Cerebellar nuclear complex (tissue), 1 donor: ENCODE measurements around the gene ABCF2.

Experiments
- DNase-seq, 2 experiments: peaks; one replicate each; lab custom pipeline; 2025; lab: John Stamatoyannopoulos, UW

Gene ABCF2

DNA sequence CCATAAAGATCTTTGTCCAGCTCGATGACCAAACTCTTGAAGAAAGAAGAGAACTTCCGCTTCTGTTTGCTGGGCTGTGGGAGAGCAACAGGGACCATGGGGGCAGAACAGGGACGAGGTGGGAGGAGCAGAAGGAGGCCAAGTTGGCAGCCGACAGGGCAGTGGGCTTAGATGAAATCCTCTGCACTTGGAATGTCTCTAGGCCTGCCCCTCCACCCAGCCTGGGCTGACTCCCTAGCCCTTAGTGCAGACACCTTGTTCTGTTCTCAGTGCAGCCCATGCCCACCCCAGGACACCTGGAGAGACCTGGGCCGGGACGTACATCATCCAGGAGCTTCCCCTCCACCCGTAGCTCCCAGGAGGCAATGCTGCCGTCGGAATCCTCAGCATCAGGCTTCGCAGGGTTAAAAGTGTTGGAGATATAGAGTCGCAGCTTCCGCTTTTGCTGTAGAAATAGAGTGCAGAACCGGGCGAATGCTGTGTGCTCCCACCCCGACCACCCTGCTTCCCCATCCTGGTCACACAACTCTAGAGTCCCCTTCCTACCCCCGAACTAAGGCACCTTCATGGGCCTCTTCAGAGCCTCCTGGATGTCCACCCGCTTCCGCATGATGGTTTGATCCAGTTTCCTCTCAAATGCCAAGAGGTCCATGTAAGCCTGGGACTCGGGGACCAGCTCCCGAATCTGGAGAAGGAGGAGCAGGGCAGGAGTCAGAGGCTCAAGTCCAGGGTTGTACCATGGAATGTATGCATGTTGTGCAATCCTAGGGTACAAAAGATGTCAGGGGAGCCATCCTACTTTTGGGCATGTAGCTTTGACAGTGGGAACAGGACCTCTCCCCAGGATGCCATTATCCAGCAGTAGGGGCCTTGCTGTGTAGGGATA lies 15.4 kb upstream of the ABCF2 start:
- no peak for DNase-seq

DNA sequence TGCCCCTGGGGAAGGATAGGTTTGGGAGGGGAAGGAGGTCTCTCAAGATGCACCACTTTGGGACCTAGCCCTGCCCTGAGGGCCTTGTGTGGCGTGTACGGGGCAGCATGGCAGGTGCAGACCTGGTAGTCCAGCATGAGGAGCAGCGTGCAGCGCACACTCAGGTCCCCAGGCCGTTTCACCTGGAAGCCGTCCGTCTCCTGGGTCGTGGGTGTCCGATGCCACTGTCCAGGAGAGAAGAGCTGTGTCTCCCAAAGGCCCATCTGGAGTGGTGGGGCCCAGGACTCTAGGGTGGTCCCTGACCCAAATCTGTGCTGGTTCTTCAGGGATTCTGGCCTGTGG lies 14.7 kb upstream of the ABCF2 start:
- no peak for DNase-seq

DNA sequence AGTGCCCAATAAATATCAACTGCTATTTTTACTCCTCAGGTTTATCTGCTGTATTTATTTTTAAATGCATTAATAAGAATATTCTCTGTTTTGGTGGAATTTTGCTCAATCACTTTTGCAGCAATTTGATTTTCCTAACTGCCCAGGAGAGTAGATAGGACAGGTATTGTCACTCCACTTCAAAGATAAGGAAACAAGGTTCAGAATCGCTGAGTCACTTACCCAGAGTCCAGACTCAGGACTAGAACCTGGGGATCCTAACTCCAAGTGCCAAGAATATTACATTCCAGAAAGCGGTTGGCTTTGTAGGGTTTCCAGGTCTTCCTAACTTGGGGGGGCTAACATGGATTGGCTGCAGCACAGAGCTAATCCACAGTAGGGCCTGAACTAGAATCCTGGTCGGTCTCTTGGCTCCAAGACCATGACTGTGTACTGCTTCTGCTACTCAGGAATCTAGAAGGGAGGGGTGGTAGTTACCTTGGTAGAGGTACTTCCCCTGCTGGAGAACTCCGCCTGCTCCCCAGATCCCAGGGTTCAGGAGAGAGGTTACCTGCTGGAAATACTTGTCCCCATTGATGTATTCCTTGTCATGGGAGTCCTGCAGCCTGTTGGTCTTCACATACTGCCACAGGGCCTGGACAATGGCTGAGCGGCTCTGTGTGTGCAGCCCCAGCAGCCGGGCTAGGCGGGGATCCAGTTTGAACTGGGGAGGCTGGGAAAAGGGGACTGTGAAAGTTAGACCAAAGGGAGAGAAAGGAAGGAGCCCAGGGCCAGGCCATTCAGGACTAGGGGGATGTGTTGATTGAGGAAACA lies 14.1 kb upstream of the ABCF2 start:
- DNase-seq: no peak

DNA sequence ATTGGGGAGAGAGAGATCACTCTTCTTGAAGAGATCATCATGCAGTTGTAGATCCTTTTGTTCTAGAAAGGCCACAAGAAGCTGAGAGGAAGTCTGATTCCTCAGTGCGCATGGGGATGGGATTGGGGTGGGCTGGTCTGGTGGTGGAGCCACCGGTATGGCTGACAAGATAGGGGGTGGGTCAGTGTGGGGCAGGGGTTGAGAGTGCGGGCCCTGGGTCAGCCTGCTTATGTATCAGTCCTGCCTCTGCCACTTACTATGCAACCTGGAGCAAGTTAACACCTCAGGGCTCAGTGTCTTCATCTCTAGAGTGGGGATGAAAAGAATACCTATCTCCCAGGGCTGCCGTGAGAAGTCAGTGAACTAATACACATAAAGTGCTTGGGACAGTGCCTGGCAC lies 13.5 kb upstream of the ABCF2 start:
- DNase-seq: no peak

DNA sequence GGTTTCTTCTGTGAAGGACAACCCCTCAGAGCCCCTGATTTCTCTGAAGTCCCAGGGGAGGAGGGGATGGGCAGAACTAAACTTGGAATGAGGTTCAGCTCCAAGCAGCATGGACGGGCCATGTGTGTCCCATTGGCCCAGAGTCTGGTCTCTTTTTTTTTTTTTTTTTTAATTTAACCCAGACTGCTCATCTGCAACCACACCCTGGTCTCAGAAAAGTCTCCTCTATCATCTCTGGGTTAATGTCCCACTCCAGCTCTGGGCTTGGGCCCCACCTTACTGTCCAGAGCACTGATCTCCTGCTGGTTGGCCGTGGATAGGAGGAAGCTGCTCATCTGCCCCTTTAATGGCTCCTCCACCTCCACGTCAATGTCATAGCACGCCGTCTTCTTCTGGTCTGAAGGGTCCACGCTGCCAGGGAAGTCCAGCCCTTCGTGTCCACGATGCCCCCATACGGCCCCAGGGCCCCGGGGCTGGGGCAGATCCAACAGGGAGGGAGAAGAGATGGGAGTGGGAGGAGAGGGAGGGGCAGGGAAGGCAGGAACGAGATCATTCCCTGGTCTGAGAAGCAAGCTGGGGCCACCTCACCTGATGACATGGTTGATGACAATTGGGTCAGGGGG lies 12.9 kb upstream of the ABCF2 start:
- no peak for DNase-seq

DNA sequence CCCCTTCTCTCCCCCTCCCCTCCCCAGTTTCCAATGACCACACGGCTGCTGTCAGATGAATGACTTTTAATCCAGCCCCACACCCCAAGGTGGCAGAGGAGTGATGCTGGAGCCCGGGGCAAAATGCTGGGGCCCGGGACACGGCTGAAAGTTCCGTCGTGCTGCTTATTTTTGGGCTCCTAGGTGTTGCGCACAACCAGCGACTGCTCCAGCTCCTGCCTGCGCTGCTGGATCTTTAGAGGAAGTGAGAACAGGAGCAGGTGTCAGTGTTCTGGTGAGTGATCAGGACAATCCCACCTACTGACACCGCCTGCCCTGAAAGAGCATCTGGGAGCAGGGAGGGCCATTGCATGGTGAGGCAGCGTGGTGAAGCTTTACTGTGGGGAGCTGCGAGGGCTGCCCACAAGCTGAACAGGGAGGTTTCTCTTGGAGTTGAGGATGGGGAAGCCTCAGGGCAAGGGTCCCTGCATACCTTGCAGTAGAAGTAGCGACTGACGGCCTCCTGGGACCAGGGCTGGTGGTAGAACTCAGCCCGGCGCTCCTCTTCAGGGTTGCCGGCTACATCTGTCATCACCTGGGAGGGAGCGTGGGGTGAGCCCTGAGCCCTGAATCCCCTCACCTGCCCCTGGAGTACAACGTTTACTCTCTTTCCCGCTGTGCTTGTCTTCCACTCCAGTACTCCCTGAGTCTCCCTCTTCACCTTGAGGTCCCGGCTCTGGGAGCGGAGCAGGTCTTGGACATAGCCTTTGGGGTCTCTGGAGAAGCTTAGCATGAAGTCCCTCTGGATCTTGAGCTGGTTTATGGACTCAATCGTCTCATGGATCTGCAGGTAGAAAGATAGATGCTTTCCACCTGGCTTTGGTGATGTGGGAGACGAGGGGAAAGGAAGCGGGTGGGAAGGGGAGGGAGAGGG lies 12.2 kb upstream of the ABCF2 start:
- DNase-seq: no peak

DNA sequence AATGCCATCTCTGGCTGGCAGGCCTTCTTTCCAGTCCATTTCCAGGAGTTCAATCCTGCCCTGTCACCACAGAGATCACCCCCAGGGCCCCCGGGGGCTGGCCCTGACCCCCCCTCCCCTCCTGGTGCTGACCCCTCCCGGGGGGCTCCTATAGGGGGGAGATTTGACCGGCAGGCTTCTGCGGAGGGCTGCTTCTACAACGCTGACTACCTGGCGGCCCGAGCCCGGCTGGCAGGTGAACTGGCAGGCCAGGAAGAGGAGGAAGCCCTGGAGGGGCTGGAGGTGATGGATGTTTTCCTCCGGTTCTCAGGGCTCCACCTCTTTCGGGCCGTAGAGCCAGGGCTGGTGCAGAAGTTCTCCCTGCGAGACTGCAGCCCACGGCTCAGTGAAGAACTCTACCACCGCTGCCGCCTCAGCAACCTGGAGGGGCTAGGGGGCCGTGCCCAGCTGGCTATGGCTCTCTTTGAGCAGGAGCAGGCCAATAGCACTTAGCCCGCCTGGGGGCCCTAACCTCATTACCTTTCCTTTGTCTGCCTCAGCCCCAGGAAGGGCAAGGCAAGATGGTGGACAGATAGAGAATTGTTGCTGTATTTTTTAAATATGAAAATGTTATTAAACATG lies 11.3 kb upstream of the ABCF2 start:
- DNase-seq: no peak

DNA sequence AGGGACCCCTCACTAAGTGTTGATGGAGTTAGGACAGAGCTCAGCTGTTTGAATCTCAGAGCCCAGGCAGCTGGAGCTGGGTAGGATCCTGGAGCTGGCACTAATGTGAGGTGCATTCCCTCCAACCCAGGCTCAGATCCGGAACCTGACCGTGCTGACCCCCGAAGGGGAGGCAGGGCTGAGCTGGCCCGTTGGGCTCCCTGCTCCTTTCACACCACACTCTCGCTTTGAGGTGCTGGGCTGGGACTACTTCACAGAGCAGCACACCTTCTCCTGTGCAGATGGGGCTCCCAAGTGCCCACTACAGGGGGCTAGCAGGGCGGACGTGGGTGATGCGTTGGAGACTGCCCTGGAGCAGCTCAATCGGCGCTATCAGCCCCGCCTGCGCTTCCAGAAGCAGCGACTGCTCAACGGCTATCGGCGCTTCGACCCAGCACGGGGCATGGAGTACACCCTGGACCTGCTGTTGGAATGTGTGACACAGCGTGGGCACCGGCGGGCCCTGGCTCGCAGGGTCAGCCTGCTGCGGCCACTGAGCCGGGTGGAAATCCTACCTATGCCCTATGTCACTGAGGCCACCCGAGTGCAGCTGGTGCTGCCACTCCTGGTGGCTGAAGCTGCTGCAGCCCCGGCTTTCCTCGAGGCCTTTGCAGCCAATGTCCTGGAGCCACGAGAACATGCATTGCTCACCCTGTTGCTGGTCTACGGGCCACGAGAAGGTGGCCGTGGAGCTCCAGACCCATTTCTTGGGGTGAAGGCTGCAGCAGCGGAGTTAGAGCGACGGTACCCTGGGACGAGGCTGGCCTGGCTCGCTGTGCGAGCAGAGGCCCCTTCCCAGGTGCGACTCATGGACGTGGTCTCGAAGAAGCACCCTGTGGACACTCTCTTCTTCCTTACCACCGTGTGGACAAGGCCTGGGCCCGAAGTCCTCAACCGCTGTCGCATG lies 10.5 kb upstream of the ABCF2 start:
- no peak for DNase-seq

DNA sequence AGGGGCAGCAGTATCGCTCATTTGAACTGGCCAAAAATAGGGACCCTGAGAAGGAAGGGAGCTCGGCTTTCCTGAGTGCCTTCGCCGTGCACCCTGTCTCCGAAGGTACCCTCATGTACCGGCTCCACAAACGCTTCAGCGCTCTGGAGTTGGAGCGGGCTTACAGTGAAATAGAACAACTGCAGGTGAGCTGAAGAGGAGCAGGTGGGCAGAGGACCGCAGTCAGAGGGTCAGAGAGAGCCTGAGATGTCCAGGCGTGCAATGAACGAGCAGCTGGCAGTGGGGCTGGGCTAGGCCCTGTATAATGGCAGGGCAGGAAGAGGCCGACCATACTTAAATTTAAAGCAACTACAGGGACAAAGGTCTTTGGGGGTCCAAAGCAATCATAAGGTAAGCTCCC lies 9.4 kb upstream of the ABCF2 start:
- no peak for DNase-seq

DNA sequence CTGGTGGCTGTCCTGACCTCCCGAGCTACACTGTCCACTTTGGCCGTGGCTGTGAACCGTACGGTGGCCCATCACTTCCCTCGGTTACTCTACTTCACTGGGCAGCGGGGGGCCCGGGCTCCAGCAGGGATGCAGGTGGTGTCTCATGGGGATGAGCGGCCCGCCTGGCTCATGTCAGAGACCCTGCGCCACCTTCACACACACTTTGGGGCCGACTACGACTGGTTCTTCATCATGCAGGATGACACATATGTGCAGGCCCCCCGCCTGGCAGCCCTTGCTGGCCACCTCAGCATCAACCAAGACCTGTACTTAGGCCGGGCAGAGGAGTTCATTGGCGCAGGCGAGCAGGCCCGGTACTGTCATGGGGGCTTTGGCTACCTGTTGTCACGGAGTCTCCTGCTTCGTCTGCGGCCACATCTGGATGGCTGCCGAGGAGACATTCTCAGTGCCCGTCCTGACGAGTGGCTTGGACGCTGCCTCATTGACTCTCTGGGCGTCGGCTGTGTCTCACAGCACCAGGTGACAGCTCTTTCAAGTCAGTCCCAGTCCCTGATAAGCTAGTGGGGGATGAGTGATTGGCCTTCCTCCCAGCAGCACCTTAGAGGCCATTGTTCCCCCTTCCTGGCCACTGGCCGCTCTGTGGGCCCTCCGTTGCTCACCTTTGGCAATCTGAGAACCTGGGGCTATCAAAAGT lies 8.2 kb upstream of the ABCF2 start:
- no peak for DNase-seq

DNA sequence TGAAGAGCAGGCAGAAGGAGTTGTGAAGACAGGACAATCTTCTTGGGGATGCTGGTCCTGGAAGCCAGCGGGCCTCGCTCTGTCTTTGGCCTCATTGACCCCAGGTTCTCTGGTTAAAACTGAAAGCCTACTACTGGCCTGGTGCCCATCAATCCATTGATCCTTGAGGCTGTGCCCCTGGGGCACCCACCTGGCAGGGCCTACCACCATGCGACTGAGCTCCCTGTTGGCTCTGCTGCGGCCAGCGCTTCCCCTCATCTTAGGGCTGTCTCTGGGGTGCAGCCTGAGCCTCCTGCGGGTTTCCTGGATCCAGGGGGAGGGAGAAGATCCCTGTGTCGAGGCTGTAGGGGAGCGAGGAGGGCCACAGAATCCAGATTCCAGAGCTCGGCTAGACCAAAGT lies 6.8 kb upstream of the ABCF2 start:
- no peak for DNase-seq

DNA sequence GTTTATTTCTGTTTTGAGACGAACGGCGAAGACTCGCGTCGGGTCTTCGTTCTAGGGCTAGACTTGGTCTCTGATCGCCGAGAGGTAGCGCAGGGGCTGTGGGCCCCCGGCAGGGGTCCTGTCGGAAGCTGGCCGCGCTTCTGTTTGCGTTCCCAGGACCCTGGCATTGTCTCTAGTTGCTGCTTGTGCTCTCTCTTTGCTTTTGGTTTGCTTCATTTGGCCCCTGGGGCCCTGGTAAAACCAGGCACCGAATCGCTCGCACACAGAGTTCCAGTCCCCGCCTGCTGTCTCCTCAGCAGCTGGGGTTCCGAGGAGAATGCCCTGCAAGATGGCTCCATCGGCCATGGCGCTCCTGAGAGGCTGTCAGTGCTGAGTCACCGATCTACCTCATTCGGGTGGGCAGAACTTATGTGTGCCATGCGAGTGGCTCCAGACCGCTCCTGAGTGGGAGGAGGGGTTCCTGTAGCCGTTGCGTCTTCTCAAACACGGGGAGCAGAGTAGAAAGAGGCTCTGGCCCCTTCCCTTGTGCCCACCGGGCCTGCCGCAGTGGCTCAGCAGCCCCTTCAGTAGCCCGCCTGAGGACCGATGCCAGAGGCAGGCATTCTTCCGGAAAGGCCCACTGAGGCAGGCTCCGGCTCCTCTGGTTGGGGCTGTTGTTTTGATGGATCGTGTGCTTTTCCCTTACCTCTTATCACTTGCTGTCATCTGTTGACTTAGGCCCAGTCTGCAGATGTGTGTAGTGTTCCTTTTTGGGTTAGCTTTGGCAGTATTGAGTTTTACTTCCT lies 6.1 kb upstream of the ABCF2 start:
- no peak for DNase-seq

DNA sequence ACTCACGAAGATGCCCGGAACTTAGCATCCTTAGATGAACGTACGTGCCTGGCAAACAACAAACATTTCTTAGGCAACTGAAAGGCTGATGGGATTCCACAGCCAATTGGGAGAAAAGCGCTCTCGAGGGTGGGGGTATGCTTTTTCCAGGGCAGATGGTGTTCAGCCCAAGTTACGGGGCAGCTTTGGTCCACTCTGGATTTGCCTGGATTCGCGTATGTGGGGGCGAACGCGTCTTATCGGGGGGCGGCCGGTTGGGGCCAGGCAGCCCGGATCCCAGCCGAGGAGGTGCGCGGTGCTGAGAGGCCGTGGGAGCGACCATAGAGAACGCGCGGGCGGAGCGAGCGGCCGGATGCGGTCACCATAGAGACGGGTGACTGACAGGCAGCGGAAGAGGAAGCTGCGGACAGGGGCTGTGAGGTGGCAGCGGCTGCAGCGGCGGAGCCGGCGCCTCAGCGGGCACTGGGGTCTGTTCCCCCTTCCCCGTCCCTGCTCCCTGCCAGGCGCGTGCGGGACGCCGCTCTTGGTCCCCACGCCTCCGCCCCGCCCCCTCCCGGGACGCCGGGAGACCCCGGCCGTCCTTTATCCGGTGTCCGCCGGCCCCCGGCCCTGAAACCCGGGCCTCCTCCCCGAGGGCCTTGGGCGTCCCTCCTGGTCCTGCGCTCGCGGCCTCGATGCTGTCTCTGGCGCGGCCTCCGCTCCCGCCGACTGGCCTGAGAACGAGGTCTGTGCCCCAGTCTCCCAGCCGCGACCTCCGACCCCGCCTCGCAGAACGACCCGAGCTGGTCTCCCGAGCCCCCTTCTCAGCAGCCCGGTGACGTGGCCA lies 5.3 kb upstream of the ABCF2 start, which contains the start of gene CHPF2:
Gene CHPF2 (plus strand): TSS at position 393 of the 826 bp plus-strand sequence. CDS start 1,529 bp downstream, outside the sequence.
- peak; percentile 13 to 68 for DNase-seq

DNA sequence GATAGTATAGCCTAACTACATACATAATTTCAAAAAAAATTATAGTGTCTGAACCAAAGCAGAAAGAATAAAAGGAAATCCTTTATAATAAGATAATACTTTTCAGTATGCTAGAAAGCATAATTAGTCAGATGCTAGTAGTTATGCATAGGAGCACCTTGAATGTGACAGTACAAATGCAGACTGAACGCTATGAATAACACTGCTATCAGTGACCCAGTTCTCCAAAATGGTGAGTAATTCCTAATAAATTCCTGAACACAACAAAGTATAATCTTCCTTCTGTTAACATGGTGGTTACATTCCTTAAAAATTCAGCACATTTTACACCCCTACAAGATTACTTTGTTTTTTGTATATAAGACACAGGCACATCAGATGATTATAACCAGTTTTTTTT lies 4.1 kb upstream of the ABCF2 start:
- no peak for DNase-seq

DNA sequence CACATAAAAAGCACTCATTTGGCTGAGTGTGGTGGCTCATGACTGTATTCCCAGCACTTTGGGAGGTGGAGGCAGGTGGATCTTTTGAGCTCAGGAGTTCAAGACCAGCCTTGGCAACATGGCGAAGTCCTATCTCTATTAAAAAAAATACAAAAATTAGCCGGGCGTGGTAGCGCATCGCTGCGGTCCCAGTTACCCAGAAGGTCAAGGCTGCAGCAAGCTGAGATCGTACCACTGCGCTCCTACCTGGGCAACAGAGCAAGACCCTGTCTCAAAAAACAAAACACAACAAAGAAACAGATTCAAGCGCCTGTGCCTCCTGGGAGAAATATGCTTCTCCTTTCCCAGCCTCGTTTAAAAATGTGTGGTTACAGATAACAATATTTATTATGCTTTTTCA lies 2.2 kb upstream of the ABCF2 start:
- no peak for DNase-seq

DNA sequence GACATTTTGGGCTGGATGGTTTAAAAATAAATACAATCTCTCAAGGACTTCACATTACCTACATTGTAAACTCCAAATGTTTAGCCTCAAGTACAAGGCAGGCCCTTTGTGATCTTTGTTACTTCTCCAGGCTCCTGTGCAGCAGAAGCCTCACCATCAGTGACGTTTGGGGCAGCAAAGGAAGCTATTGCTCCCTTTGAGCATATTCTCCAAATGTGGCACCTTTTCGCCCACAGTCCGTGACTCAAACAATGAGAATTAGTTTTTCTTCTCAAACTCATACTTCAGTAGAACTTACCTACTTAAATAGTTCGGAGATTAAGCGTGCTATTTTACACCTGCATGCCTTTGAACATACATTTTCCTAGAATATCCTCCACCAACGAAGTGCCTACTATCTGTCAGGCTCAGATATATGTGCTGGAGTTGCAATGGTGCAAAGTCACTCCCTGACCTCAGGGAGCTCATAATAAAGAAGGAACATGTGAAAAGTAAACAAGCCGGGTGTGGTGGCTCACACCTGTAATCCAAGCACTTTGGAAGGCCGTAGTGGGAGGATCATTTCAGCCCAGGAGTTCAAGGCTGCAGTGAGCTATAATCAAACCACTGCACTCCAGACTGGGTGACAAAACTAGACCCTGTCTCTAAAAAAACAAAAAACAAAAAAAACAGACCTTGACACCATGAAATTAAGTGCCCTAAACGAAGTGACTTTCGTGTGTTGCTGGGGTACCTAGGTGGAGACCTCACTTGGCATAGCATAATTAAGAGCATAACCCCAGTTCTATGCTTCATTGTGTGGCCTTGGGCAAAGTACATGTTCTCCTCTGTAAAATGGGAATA lies 1.2 kb upstream of the ABCF2 start:
- no peak for DNase-seq

DNA sequence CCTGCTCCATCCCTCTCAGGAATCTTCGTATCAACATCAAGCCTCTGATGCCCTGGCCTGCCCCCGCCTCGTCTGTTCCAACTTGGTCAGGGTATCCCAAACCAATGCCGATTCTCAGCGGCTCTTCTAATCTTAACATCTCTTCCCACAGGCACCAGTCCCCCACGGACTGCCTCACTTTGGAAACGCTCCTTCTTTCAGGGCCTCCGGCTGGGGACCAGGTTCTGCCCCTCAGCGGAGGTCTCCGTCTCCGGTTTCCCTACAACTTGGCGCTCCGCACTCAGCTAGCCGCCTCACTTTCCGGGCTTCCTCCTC lies 488 bp downstream of the ABCF2 start:
- no peak for DNase-seq
